ENCODE results near the gene MME.
"Not testable (repeated sequence)": the region's sequence is repeated elsewhere in the genome, so short reads cannot be mapped to it uniquely, and the experiment has no call there.

The MME gene

DNA sequence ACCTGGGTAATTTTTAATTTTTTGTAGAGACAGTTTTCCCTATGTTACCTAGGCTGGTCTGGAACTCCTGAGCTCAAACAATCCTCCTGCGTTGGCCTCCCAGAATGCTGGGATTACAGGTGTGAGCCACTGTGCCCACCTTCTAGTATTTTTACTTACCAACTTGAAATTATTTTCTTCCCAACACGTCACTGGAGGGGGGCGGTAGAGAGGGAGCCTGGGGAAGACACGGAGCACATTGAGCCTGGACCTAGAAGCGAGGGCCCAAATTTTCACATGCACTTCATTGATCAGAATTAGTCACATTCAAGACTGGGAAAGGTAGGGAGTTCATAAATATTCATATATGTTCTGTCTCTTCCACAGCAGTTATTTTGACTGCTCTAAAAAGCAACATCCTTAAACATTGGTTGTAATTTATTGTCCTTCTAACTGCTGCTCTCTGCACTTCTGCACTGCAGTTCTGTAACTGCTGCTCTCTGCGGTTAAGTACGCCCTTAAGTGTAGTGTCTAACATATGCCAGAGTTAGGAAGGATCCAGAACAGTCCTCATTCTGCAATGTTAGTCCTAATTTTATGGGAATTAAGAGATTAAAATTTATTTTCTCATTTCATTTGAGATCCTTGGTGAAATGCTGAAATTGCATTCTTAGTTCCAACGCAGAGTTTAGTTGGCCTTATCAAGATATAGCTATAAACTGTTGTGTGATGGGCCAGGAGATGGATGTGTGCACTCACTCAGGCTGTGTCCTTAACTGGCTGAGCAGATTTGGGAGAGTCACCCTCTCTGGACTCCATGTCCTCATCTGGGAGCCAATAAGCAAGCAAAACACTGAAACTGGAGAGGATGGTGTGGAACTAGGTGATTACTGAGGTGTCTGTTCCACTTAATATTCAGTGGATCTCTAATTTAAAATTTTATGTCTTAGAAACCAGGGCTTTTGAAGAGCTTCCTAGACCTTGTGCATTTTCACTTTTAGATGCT is 115.1 kb downstream of the MME start:
- no peak for DNase-seq (ENCODE audit: low read depth)

- DNase-seq (ENCODE audit: low read depth) = no peak
Measured at GRCh38 chr3:155196131-155197021, 116.3 kb downstream of the MME start.

- no peak for DNase-seq (ENCODE audit: low read depth)
Measured at GRCh38 chr3:155197786-155198185, 117.7 kb downstream of the MME start.

DNA sequence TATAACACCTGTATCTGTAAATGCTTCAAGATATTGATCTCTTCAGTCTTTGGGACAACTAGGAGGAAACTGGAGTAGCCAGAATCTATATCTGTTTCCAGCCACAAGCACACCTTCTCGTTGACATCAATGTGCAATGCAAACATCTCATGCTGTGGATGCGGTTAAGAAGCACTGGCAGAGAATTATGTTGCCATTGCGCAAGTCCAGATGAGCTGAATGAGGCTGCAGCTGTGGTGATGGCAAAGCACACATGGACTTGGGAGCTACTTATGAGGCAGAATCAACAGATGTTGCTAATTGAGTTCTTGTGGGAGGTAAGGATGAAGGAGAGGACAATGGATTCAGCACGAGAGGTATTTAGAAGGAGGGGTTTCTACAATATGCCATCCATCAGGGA is 122.5 kb downstream of the MME start:
- no peak for DNase-seq (ENCODE audit: low read depth)

- DNase-seq (ENCODE audit: low read depth) = no peak
Measured at GRCh38 chr3:155204851-155205250, 124.7 kb downstream of the MME start.

DNA sequence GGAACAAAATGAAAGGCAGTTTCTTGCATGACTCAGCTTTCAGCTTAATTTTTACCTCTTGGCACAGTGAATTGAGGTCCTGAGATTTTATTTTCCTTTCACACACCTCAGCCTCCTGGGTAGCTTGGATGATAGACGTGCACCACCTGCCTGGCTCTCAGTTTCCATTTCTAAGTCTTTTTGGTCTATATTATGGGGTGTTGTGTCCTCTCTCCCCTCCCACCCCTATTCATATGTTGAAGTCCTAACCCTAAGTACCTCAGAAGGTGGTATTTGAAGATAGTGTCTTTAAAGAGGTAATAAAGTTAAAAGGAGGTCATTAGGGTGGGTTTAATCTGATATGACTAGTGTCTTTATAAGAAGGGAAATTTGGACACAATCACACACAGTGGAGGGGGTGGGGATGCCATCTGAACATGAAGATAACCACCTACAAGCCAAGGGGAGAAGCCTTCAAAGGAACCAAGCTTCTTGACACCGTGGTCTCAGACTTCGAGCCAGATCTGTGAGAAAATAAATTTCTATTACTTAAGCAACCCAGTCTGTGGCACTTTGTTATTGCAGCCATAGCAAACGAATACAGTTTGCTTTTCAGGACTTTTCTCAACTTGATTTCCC is 128.2 kb downstream of the MME start:
- no peak for DNase-seq (ENCODE audit: low read depth)

- no peak for DNase-seq (ENCODE audit: low read depth)
Measured at GRCh38 chr3:155210736-155211135, 130.6 kb downstream of the MME start.

GRCh38 chr3:155211266-155211665 is 131.1 kb downstream of the MME start:
- no peak for DNase-seq (ENCODE audit: low read depth)

- DNase-seq (ENCODE audit: low read depth) = no peak
Measured at GRCh38 chr3:155211940-155212339, 131.8 kb downstream of the MME start.

GRCh38 chr3:155216007-155216406 is 135.9 kb downstream of the MME start:
- not testable (repeated sequence) for DNase-seq (ENCODE audit: low read depth)

- no peak for DNase-seq (ENCODE audit: low read depth)
Measured at GRCh38 chr3:155217591-155217990, 137.5 kb downstream of the MME start.

- no peak for DNase-seq (ENCODE audit: low read depth)
Measured at GRCh38 chr3:155218462-155218861, 138.3 kb downstream of the MME start.

GRCh38 chr3:155219106-155219505 is 139.0 kb downstream of the MME start:
- DNase-seq (ENCODE audit: low read depth) = no peak

GRCh38 chr3:155225417-155225816 is 145.3 kb downstream of the MME start:
- DNase-seq (ENCODE audit: low read depth) = no peak

- no peak for DNase-seq (ENCODE audit: low read depth)
Measured at GRCh38 chr3:155227141-155227540, 147.0 kb downstream of the MME start.

- DNase-seq (ENCODE audit: low read depth) = no peak
Measured at GRCh38 chr3:155228676-155229075, 148.6 kb downstream of the MME start.

DNA sequence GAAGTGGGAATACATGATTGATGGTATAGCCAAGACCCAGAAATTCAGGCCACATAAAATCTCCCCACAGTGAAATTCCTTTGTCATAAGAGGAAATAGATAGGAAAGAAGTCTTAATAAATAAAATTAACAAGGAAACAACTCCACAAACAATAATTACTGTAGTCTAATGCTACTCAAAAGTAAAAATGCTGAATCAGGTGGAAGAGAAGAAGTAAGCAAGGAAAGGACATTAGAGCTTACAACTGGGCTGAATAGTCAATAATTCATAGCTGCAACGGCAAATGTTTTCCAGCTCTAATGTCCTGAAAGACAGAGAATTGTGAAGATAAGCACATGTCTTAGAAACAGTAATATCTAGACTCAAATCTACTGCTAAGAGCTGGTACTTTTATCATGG is 149.0 kb downstream of the MME start:
- no peak for DNase-seq (ENCODE audit: low read depth)

DNA sequence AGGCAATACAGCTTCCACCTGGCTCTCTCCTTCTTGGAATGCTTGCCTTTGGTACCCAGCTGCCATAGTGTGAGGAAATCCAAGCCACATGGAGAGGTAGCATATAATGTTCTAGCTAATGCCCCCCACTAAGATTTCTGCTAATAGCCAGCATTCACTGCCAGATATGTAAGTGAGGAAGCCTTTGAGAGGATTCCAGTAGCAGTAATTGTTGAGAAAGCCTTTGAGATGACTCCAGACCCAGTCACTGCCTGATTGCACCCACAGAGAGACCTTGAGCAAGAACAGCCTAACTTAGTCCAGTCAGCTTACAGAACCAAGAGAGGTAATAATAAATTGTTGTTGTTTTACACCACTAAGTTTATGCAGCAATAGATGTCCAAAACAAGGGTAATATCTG is 150.3 kb downstream of the MME start:
- no peak for DNase-seq (ENCODE audit: low read depth)

GRCh38 chr3:155231792-155232191 is 151.7 kb downstream of the MME start:
- no peak for DNase-seq (ENCODE audit: low read depth)

DNA sequence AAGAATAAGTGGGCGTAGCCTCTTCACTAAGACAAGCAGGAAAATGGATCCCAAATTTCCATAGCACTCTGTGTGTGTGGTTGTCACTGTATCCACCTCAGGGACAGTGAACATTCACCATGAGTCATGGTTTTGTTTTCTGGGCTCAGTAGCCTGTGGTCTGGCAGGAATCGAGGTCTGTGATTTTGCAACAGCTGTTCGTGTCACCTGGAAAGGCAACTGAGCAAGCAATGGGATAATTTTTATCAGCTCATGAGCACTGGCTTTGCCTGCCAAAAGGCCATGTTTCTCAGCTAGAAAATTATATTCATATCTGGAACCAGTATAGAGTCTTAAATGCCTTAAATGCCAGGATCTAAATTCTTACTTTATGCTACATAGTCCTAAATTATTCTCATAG is 152.5 kb downstream of the MME start:
- no peak for DNase-seq (ENCODE audit: low read depth)

- DNase-seq (ENCODE audit: low read depth) = no peak
Measured at GRCh38 chr3:155233213-155233612, 153.1 kb downstream of the MME start.
